ENCODE measurements around the gene BAG5.
"Not testable (repeated sequence)": the region's sequence is repeated elsewhere in the genome, so short reads cannot be mapped to it uniquely, and the experiment has no call there.

BAG5 gene, protein sequence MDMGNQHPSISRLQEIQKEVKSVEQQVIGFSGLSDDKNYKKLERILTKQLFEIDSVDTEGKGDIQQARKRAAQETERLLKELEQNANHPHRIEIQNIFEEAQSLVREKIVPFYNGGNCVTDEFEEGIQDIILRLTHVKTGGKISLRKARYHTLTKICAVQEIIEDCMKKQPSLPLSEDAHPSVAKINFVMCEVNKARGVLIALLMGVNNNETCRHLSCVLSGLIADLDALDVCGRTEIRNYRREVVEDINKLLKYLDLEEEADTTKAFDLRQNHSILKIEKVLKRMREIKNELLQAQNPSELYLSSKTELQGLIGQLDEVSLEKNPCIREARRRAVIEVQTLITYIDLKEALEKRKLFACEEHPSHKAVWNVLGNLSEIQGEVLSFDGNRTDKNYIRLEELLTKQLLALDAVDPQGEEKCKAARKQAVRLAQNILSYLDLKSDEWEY

DNA sequence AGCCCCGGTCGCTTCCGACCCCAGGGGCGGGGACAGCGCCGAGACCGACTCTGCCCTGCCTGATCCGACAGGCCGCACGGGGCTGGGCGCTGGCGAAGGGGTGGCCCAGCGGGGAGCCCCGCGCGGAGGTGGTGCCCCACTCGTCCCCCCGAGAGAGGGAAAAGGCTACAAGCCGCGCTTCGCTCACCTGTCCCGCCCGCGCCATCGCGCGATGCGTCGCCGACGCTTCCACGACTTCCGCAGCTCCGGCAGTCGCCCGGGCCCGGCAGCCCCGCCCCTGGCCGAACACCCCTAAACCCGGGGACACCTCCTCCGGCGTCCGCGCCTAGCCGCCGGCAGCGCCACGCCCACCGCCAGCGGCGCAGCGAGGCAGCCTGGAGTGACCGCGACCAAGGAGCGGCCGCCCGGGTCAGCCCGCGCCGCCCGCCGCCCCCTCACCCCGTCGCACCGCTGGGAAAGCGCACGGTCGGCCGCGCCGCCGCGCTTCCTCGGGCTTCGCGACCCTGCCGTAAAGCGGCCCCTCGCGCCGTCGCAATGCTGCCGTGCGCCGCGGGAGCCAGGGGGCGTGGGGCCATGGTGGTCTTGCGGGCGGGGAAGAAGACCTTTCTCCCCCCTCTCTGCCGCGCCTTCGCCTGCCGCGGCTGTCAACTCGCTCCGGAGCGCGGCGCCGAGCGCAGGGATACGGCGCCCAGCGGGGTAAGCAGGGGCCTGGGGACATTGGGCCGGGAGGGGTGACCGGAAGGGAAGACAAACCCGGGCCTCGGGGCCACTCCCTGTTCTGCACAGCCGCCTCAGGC is at the start of gene BAG5, which contains the start of gene COA8:
TSS of gene BAG5 (minus strand) at position 229 of the 797 bp plus-strand sequence. CDS start 1,493 bp downstream, outside the sequence.
TSS of gene COA8 (plus strand) at position 532 of the 797 bp plus-strand sequence. CDS start at position 574, 42 bp downstream.
- peak; percentile 59 for DNase-seq

DNA sequence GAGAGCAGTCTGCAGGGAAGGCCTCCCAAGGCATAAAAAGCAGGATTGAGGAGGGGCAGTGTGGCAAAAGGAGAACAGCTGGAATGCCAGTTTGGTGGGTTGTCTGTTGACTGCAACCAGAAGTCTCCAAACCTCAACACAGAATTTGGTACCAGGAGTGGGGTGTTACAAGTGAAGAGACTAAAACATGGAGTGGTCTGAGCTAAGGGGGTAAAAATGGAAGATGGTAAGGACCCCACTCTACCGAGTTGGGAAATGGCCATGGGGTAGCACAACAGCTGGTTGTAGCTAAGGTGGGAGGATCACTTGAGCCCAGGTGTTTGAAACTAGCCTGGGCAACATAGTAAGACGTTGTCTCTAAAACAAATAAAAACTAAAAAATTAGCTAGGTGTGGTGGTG is 48.8 kb upstream of the BAG5 start:
- DNase-seq: no peak

DNA sequence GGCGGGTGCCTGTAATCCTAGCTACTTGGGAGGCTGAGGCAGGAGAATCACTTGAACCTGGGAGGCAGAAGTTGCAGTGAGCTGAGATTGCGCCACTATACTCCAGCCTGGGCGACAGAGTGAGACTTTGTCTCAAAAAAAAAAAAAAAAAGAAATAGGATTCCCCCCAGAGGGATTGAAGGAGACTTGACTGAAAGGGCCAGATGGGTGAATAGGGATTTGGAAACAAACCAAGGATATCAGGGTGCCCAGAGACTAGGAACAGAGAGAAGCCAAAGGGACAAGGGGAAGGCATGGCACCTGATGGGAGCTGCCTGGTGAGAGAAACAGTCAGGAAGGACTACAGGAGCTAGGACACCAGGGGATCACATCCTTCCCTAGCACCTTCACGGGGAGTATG is 46.6 kb upstream of the BAG5 start:
- not testable (repeated sequence) for DNase-seq

DNA sequence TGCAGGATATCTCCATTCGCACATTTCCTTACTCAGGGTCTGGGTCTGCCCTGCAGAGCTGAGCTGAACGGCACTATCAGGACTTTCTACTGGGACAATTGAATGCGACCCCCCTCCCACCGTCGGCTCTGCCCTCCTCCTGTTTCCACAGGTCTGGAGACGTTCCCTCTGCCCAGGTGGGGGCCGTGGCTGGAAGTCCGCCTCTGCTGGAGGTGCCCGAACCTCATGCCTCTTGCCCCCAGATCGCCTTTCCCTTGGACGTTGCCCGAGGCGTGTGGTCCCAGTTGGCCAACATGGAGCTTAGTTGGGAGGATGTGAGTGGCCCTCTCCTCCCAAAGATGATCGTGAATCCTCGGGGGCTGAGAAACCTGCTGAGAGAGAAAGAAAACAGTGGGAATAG is 45.4 kb upstream of the BAG5 start:
- no peak for DNase-seq

DNA sequence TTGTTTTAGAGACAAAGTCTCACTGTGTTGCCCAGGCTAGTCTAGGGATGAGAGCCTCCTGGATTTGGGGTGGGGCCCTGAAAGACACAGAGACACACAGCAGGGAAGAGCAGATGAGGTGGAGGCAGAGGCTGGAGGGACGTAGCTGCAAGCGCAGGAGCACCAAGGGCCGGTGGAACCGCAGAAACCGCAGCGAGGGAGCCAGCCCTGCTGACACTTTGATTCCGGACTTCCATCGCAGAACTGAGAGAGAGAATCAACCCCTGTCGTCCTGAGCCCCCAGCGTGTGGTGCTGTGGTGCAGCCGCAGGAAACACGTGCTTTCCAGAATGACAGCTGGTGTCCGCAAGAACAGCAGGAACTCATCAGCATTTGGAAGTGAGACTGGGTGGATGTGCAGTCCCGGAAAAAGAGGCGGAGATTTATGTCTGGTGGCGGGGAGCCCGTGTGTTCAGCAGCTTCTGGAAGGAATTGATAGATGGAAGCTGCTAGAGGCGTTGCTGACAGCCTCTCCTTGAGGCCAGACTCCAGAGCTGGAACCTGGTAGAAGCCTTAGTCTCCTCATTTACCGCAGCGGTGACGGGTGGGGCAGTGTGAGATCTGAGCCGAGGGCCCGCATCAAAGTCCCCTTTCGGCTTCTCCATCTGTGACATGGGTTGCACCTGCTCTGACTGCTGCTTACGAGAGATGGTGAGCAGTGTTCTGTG is 44.7 kb upstream of the BAG5 start:
- DNase-seq: no peak

DNA sequence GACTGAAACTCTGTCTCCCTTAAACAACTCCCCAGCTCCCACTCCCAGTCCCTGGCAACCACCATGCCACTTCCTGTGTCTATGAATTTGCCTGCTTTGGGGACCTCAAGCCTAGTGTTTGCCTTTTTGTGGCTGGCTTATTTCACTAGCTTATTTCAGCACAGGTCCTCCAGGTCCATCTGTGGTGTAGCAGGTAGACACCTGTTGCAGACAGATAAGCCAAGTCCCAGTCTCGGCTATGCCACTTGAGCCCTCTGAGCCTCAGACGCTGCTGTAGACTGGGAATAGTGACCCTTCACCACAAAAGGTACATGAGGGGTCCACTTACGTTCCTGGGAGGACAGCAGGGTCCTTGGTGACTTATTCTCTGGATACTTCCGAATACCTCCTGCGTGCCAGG is 42.2 kb upstream of the BAG5 start:
- no peak for DNase-seq

DNA sequence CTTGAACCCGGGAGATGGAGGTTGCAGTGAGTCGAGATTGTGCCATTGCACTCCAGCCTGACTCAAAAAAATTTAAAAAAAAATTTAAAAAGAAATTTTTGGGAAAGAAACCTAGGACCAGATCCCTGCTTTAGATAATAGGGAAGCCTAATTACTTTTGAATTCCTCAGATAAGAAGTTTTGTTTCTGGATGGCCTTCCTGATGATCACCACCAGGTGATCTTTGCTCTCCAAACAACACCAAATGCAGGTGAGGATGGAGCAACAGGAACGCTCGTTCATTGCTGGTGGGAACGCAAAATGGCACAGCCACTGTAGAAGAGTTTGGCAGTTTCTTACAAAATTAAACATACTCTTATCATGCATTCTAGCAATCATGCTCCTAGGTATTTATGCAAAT is 38.0 kb upstream of the BAG5 start:
- no peak for DNase-seq

DNA sequence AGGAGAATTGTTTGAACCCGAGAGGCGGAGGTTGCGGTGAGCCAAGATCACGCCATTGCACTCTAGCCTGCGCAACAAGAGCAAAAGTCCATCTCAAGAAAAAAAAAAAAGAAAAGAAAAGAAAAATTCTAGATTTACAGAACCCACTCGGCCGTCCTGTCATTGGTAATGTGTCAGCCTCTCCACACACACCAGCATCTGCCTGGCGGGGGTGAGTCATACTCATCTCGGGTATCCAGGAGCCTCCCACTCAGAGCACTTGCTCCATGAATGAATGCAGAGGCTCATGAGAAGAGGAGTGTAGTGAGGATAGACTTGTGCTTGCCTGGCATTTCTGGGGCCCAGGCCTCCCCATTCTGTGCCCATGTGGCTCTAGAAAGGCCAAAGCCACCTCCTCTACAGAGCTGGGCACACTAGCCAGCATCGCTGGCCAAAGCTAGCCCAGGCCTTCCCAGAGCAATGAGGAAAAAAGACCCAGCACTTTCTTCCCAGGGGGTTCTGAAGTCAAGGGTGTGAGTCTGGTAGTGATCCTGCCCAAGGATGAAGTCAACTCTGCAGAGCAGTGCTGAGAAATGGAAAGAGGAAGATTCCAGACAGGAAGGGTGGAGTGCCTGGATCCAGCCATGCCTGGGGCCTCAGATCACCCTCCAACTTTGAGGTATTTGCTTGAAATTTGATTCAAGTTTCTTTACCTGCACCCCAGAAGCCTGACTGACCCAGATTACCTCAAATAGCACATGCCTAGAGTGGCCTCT is 35.3 kb upstream of the BAG5 start:
- no peak for DNase-seq

DNA sequence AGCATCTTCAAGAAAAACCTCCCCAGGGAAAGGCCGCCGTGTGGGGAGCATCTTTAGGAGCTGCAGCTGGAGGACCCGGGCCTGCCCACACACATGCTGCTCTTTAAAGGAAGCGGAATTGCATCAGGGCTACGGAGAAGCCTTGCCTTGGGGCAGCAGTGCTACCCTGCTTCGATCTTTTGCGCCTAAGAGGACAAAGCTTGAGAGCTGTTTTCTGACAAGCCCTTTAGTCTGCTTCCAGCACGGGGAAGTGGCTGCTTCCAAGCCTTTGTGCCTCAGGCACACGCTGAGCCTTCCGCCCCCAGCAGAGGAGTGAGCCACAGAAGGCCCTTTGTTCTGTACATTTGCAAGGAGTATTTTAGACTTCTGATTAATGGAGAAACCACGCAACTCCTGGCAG is 31.8 kb upstream of the BAG5 start:
- no peak for DNase-seq

DNA sequence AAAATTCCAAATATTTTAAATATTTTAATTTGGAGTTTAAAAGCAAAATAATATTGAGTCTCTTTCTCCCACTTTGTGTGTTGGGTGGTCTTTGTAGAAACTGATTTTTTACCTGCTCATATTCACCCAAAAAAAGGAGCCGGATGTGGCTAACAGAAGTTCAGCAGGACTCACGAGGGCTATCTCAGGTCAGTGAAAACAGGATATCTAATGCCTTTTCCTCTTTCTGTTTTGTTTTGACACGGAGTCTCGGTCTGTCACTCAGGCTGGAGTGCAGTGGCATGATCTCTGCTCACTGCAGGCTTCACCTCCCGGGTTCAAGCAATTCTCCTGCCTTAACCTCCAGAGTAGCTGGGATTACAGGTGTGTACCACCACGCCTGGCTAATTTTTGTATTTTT is 31.1 kb upstream of the BAG5 start:
- DNase-seq: no peak

DNA sequence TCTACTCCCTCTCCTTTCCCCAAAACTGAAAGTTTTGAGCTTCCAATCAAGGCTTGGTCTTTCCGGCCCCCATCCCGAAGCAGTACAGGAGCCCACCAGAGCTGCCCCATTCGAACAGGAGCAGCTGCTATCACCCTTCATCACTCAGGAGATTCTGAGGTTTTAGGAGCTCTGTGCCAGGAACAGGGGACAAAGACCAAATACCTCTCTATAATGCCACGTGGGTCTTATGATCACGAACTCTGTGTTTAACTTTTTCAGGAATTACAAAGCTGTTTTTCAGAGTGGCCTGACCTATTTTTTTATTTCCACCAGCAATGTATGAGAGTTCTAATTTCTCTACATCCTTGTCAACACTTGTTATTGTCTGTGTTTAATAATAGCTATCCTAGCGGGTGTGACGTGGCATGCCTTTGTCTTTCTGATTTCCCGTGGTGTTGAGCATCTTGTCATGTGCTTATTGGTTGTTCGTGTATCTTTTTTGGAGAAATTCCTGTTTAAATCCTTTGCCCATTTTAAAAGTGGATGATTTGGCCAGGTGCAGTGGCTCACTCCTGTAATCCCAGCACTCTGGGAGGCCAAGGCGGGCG is 22.0 kb upstream of the BAG5 start:
- no peak for DNase-seq

DNA sequence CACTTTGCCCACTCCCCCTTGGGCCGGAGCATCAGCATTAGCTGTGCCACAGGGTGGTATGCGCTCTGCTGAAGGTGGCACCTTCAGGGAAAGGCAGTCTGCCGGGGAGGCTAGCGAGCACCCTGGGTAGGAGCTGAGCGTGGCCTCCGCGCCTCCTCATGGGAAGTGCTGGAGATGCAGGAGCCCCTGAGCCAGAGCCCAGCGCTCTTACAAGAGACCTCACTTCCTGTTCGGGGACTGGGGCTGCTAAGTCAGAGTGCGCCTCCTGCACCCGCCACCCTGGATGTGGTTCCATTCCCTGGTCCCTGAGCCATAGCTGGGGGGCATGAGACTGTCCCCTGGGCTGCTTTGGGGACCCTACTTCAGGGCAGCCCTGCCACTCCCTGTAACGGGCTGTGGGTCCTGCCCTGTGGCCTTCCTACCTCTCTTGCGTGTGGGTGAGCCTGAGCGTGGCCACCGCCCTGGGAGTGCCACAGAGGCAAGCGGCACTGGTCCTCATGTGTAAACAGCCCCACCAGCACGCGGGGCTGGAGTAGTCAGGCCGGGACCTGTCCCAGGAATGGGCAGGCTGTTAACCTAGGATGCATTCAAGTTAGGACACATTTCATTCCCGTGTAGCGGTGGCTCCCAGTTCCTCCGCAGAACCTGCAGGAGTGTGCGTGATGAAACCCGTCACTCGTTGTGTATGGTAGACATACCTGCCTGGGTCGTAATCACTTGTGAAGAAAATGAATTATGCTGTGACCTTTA is 19.7 kb upstream of the BAG5 start:
- DNase-seq: no peak

DNA sequence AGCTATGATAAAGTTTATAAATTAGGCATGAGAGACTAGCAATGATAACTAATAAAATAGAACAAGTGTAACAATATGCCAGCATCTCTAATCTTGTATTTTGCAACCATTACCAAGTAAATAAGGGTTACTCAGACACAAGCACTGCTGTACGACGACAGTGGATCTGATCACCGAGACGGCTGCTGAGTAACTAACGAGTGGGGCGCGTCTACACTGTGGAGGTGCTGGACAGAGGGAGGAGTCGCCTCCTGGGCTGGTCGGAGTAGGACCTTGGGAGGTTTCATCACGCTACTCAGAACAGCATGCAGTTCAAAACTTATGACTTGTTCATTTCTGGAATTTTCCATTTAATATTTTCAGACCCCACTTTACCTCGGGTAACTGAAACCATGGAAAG is 18.7 kb upstream of the BAG5 start:
- no peak for DNase-seq

DNA sequence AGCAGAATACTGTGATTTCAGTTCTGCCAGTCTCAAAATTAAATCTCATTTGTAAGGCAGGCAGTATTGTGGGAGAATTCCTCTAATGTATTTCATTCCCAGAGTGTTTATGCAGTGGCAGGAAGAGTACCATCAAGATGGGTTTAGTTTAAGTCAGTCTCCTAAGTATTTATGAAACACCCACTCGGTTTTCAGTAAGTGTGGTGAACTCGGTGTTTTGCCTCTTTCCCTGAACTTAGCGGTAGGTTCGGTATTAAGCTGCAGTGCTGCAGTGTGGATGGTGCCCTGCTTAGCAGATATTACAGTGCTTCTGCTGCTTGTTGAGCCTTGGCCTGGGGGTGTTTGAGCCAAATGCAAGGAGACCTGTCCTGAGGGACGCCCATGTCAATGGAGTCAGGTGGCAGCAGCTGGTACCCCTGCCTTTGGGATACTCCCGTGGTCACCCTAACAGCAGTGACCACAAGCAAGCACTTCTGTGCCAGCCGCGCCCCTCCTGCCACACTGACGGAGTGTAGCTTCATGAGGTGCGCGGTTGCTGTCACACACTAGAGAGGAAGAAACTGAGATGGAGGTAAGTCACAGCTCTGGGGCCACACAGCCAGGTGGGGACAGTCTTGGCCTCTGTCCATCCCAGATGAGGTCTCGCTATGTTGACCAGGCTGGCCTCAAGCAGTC is 16.1 kb upstream of the BAG5 start:
- no peak for DNase-seq

DNA sequence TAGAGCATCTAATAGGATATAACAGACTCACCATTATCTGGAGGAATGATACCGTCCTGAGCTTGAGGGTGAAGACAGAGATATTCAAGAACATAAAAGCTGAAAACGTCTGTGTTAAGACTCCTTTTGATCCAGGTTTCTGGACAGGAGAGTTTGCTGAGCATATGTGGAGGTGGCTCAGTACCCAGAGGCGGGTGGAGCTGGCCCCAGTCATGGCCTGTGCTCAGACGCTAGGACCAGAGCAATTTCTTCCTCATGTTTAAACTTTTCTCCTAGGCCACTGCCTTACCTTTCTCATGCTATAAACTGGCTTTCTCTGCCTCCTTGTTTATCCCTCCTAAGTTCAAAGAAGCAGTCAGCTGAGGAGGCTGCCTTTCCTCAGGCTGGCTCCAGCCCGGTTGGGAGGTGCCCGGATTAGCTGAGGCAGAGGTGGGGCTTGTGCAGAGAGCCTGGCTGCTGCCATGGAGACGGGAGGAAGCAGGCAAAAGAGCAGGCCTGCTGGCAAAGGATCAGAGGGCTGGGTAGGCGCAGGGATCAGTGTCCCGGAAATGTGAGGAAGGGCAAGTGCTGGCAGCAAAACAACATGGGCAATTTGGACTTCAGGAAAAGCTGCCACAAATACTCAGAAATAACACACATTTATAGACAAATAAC is 14.0 kb upstream of the BAG5 start:
- peak; percentile 83 for DNase-seq

DNA sequence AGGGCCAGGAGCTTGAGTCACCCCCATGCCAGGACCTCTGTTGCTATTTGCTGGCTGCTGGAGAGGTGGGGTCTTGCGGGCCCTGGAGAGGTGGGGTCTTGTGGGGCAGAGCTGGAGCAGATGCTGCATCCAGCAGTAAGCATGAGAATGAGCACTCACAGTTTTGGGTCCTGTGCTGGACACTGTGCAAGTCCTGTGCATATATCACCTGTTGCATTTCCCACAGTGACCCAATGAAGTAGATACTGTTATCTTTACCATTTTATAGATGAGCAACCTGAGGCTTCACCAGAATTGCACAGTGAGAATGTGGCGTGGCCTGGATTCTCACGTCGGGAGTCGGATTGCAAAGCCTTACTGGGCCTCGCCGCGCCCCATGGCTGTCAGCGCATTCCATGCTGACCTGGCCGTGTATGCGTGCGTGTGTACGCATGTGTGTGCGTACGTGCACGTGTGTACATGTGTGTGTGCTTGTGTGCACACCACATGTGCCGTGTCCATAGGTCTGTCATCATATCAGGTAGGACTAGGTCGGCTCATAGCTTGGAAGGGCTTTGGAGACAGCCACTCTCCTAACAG is 12.3 kb upstream of the BAG5 start:
- DNase-seq: no peak

DNA sequence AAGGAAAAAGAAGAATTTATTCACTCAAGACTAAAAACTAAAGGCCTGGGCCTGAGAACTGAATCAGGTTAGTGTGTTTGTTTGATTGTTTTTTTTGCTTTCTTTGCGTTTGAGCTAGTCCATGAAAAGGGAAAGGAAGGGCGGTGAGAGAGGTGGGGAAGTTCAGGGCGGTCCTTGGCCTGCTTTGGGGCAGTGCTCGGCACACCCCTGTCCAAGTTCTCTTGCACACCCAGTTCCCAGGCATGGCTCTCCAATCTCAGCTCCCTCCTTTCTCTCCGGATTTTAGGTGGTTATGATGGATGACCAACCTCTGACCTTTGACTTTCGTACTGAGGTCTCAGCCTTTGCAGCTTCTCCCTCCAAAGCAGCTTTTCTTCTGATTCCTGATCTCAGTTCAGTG is 11.6 kb upstream of the BAG5 start:
- no peak for DNase-seq

DNA sequence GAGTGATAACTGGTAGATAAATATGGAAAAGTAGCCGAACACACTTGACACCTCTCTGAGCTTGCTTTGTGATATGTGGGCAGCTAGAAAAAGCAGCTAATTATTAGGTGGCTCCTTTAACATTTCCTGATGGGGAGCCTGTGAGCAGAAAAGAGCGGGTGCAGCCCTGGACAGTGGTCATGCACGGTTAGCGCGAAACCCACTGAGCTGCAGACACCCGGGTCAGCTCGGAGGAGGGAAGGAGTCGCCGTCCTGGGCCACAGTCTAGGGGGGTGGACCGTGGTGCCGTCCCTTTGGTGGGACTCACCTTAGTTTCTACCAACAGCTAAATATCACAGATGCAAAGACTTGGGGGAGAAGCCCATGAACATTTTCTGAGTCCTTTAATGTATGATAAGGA is 7.0 kb upstream of the BAG5 start:
- DNase-seq: no peak

DNA sequence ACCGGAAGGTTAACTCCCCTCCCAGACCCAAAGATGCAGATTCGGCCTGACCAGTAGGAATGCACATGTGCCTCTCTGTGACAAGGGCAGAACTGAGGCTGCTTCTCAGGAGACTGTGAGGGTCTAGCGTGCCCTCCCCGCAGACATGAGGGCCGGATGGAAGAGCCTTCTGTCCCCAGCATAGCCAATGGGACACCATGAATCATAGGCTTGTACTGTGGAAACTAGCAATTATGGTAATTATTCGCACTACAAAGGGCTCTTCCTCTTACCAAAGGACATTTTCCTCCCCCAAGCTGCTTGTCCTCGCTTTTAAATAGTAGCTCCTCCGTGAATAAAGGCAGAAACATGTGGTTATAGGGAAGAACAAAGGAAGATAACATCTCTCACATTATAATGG is 6.5 kb upstream of the BAG5 start:
- DNase-seq: no peak

All from NCI-H2029 (cell line).